GM19438 (cell line): Measurements from ENCODE around the gene TSSC4.

Source experiments
- ATAC-seq: cut with Tn5 transposase; IDR thresholded peaks from one replicate; pipeline ENCODE4 v1.9.1; 2021; ENCODE audit warnings: low read depth; ENCODE audit not compliant: unreplicated experiment

TSSC4 gene

DNA sequence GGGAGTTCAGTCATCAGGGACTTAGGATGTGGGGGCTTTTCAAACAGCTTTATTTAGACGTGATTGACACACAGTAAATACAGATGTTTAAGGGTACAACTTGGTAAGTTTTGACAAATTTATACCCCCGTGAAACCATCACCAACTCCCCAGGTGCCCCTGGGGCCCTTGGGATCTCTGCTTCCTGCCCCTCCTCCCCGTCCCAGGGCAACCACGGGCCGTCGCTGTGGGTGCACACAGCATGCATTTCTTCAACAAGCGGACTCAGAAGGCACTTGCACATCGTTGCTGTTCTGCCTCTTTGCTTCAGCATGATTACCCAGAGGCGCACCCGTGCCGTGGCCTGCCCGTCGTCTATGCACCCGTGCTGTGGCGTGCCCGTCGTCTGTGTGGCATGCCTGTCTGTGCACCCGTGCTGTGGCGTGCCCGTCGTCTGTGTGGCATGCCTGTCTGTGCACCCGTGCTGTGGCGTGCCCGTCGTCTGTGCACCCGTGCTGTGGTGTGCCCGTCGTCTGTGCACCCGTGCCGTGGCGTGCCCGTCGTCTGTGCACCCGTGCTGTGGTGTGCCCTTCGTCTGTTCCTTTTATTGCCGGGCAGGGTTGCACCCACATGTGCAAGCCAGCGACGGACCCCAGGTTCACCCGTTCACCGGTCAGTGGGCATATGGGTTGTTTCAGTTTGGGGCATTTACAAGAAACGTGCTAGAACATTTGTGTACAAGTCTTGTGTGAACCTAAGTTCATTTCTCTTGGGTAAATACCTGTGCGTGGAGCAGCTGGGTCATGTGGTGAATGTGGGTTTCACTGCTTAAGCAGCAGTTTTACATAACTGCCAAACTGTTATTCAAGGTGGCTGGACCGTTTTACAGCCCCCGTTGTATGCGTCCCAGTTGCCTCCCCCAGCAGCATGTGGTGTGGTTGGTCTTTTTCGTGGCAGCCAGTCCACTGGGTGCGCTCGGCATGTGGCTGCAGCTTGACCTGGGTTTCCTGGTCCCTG, 15.1 kb upstream of the TSSC4 start:
- ATAC-seq = no peak

DNA sequence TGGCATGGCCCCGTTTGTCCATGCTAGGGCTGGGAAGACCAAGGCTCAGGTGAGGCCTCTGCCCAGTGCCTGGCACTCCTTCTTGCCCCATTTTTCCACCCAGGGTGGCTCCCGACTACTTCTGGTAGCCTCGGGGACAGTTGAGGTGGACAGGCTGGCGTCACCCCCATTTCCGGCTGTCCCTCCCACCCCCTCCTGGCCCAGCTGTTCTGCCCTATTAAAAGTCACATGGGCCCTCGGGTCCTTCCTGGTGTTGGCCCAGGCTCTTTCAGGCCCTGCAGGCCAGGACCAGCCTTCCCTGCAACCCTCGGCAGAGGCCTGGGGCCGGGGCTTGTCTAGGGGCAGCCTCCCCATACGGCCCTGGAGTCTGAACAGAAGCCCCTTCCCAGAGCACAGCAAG, 14.0 kb upstream of the TSSC4 start:
- no peak for ATAC-seq

GRCh38 chr11:2387266-2387987, 13.1 kb upstream of the TSSC4 start:
- no peak for ATAC-seq

DNA sequence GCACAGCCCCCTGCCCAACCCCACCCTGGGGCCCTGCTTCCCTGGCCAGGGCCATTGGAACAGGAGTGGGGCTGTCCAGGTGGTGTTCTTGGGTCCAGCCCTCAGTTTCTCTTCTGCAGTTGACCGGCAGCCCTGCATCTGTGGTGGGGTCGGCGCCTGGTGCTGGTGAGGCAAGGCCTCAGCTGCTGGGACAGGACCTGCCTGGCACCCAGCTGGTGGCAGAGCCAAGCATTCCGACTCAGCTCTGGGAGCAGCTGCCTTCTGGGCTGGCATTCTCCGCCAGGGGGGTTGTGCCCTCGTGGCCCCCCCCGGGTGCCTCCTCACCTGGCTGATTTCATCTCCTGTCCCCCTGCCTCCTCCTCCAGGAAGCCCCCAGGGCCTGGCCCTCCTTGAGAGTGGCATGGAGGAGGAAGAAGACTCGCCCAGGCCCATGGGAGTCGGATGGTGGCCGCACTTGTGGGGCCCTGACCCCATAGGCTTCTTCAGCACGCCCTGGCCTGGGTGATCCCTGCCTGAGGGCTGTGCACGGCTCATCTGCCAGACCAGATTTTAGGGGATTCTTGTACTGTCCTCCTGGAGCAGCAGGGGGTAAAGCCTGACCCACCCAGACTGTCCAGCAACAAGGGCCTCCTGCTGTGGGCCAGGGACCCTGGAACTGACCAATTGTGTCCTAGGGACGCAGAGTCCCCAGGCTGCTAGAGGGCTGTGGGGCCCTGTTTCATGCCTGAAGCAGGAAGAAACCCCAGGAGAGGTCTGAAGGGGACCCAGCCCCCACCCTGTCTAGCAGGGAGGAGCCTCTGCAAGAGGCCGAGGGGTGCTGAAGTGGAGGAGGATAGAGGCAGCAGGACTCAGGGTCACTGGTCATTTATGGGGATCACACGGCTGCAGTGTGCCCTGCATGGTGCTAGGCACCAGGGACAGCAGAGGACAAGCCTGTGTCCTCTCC, 11.8 kb upstream of the TSSC4 start:
- no peak for ATAC-seq

GRCh38 chr11:2389377-2390026, 11.0 kb upstream of the TSSC4 start:
- ATAC-seq = no peak

- ATAC-seq = no peak
Measured at GRCh38 chr11:2390091-2390724, 10.3 kb upstream of the TSSC4 start.

- ATAC-seq = no peak
Measured at GRCh38 chr11:2390725-2391151, 9.8 kb upstream of the TSSC4 start.

DNA sequence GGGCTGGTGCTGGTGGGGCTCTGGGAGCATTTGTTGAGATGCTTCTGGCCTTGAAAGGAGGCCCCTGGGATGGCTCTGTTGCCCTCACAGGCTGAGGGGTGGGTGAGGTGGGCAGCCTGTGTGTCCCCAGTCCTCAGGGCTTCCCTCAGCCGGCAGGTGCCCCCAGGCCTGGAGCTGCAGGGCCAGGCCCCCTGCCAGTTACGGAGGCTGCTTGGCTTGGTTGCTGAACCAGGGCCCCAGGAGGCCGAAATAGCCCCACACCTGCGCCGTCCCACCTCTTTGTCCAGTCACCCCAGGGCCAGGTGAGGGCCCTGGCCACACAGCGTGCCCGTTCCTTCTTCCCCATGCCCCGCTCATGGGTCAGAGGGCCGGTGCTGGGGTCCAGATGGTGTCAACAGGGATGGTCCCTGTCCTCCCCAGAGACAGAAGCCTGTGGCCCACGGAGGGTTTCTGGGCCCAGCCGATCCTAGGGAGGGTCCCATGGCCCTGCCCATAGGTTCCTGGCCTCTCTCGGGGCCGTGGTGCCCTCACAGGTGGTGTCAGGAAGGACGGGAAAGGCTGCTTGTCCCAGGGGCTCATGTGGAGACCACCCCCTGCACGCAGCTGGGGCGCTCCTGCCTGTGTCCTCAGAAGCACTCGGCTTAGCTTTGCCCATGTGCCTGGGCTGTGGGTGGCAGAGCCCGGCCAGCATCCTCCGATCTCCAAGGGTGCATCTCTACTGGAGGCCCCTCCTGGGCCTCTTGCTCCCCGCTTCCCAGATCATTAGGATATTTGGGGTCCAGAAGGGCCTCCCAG, 9.2 kb upstream of the TSSC4 start:
- ATAC-seq = no peak

- no peak for ATAC-seq
Measured at GRCh38 chr11:2392241-2392959, 8.2 kb upstream of the TSSC4 start.

- ATAC-seq = no peak
Measured at GRCh38 chr11:2393111-2393868, 7.3 kb upstream of the TSSC4 start.

DNA sequence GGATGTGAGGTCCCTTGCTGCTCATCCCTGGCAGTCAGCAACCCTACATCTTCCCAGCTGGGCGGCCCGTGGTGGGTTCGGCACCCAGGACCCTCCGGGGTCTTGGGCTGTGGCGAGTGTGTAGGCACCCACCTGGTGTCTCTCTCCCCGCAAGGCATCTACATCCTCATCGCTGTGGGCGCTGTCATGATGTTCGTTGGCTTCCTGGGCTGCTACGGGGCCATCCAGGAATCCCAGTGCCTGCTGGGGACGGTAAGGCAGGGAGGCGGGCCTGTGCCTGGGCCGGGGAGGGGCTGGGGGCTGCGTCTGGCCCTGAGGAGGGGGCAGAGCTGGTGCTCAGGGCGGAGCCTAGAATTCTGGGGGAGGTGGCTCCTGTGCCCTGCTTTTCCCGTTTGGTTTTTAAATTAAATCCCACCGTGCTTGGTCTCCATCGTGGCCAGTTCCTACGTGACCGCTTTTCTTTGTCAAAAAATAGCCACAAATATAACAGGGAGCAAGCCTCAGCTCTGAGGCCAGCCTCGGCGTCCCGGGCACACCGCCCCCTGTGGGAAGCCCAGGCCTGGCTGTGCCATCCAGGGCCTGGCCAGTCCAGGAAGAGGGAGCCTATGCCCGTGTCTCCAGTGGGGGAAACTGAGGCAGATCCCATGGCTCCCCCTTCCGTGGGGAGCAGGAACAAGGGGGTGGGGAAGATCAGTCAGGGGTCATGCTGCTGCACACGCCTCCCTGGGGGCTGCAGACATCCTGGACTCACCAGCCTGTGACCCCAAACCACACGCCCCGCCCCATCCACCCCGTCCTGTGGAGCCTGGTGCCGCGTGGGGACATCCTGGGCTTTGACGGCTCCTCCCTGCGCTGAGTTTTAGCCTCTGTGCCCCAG, 6.4 kb upstream of the TSSC4 start:
- ATAC-seq = no peak

- no peak for ATAC-seq
Measured at GRCh38 chr11:2394818-2395105, 5.8 kb upstream of the TSSC4 start.

GRCh38 chr11:2395211-2395730, 5.3 kb upstream of the TSSC4 start:
- no peak for ATAC-seq

GRCh38 chr11:2395856-2396255, 4.7 kb upstream of the TSSC4 start:
- ATAC-seq = no peak

DNA sequence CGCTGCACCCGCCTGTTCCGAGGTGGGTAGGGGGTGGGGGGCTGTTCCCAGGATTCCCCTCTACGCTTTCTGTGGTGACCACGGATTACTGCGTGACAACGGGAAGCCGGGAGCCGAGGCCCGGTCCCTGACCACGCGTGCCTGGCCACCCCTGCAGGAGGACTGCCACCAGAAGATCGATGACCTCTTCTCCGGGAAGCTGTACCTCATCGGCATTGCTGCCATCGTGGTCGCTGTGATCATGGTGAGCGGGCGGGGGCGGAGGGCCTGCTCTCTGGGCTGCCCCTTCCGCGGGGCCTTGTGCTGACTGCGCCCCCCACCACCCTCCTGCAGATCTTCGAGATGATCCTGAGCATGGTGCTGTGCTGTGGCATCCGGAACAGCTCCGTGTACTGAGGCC, 4.1 kb upstream of the TSSC4 start:
- no peak for ATAC-seq

DNA sequence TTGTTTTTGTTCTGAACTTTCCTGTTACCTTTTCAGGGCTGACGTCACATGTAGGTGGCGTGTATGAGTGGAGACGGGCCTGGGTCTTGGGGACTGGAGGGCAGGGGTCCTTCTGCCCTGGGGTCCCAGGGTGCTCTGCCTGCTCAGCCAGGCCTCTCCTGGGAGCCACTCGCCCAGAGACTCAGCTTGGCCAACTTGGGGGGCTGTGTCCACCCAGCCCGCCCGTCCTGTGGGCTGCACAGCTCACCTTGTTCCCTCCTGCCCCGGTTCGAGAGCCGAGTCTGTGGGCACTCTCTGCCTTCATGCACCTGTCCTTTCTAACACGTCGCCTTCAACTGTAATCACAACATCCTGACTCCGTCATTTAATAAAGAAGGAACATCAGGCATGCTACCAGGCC, 3.5 kb upstream of the TSSC4 start:
- no peak for ATAC-seq
